Renal cortex interstitium (tissue), 11 donors: ENCODE data around the gene SSPN. TPM values are rescaled to one million over a fixed set of nuclear protein-coding genes. Genes with fewer than 3 reads are reported as not detected.
"Not testable (repeated sequence)": the region's sequence is repeated elsewhere in the genome, so short reads cannot be mapped to it uniquely, and the experiment has no call there.

Experiments used
- DNase-seq, 11 donors: peaks; one replicate each; pipeline ENCODE4 v3.0.0-alpha.2; 2013; ENCODE audit warnings: low read depth in 9 of 11, low spot score in 4 of 11; ENCODE audit errors: extremely low read depth in 1 of 11
- polyA plus RNA-seq, 3 donors: library from polyadenylated mRNA; unstranded; fragments of 120-200 nt; gene quantifications; one replicate each; pipeline ENCODE4 v1.2.1, GENCODE V29; 2013; ENCODE audit not compliant: insufficient read length in 3 of 3

SSPN gene
- polyA plus RNA-seq, 3 donors = 14.2 to 17.7 (median 14.3) TPM

DNA sequence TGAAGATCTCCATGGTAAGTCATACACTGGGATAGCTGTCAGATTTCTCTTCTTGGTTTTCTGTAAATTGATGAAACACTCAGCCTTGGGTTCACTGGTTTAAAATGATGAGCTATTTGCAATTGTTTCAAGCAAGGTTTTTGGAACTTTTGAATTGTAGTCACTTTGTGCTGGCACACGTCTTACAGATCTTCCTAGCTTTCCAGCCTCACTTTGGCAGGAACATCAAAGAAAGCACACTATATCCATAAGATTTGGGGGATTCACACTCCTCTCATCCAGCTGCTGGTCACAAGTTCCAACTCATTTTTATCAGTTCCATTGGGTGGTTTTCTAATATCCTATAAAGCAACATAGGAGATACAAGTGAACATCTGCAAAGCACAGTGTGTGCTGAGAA is 16.0 kb downstream of the SSPN start:
- DNase-seq = no peak

DNA sequence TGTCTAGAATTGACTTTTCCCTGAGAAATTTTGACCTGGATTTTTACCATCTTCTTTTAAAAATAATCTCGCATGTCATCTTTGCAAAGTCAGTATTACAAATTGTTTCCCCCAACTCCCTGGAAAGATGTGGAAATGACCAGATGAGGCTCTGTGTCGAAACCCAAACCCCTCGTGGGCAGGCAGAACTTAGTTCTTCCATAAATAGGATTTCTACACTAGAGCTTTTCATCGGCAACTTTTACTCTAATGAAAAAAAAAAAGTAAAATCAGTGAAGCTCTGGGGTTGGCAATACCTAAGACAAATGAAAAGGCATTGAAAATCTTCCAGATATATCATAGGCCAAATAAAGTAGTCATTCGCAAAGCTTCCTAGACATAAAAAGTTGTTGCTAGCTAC is 17.0 kb downstream of the SSPN start:
- no peak for DNase-seq

DNA sequence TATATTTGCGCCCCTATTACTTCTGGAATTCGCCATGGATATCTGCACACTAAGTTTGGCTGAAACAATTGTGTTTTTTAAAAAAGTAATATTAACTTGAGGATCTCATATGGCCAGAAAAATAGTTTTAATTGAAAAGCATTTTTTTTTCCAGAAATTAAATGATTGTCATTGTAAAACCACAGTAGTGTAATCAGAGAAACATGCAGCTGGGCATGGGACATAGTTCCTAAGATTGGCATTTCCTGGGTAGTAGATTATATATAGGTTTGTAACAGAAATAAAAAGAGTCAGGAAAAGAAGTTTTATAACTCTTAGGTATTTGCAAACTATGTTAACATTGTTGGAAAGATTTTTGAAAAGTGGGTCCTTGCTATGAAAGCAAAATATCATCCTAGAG is 17.6 kb downstream of the SSPN start:
- DNase-seq = no peak

DNA sequence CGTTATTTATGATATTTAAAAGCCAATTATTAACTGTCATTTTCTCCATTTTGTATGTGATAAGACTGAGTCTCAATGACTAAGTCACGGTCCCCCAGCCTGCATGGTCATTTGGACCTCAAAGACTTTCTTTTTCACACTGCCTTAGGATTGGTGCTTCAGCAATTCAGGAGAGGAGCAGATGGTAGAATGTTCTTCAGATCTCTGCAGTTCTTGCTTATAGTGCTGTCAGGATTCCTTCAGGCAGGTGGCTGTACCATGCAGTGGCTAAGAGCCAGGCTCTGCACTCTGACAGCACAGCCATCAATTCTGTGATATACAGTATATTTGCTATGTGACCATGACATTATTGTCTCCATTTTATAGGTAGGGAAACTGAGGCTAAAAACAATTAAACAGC is 18.7 kb downstream of the SSPN start:
- DNase-seq = no peak

DNA sequence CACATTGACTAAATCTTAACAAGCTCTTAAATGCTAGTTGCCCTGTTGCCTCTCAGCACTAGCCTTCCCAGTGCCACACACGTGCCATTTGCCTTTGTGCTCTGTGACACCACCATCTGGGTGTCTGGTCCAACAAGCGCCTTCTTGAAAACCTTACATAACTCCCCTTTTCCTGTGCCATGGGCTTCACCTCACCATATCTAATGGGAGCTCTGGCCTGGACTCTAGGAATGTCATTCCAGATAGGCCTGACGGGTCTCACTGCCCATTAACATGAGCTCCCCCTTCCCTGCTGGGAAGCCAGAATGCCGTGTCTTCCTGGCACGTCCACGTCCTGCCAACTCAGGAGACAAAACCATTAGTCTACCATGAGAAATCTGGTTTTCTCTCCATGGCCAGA is 24.4 kb downstream of the SSPN start:
- DNase-seq = no peak

DNA sequence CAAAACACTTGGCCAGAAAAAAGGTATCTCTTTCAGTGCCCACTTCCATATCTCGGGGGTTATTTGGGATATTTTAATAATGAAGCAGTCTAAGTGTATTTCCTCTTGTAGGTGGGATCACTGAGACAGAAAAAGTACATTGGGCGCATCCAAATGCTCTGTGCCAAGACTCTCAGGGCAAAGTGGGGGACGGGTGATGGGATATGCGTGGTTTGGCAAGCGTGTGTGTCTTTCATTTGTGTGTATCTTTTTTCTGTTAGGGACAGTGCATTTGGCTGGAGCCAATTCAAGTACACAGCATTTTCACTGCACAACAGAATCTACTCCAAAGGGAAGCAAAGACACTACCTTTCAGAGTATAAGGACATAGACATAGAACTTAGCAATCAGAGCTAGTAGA is 29.3 kb downstream of the SSPN start:
- DNase-seq = no peak

DNA sequence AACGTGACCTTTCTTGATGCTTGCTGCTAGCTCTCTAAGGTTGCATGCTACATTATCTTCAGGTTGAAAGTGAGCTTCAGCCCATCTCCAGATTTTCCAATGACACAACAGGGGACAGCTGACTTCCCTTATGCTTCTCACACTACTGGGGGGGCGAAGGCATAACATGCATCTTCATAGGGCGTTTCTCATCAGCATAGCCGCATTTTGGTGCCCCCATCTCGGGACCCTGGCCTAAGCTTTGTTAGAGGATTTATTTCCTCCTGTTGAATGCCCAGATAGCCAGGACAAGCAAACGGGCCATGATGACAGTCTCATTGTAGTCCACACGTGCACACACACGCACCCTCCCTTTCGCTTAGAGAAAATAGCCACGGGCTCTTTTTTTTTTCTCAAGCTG is 30.7 kb downstream of the SSPN start:
- no peak for DNase-seq

DNA sequence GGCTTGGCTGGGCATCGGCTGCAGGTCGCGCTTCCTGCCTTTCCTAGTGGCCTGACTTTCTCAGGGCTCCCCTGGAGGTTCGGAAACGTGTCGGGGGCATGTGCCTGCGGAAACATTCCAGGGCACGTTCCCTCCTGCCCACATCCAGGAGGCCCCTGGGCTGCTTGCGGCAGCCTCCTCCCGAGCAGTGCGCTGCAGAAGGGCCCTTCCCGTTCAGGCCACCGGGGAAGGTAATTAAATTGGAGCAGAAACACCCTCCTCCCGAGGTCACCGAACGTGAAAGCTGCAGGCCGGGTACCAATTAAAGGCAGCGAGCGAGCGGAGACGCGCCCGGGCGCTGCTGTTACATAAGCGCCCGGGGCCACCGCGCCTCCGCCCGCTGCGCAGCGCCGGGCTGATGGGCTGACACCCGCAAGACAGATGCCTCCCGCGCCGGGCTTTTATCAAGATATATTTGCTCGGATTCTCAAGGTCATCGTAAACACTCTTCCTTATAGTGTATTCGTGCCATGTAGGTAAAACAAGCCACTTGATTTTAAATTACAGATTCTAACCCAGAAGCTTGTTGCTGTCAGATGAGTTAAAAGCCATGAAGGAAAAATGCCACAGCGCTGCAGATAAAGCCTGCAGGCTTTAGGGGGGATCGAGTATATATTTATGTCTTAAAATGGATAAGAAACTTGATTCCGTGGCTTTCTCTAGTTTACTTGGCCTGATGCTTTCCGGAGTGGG is 31.4 kb downstream of the SSPN start:
- DNase-seq = peak in 5 of 11 donors; percentile 13 to 49 (median 37)

DNA sequence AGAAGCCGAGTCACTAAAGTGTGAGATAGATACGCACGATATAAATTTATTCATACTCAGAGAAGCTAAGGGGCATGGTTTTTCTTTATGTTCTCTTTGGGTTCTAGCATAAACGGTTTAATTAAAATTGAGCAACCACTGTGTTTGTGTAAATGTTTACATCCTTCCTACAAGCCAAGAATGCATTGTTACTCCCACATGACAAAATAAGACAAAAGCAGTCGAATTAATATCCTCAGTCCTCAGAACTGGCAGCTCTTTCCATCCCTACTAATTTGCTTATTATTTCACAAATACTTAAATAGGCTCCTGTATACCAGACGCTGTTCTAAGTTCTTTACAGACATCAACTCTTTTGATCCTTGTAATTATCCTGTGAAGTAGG is 32.0 kb downstream of the SSPN start:
- DNase-seq = no peak

DNA sequence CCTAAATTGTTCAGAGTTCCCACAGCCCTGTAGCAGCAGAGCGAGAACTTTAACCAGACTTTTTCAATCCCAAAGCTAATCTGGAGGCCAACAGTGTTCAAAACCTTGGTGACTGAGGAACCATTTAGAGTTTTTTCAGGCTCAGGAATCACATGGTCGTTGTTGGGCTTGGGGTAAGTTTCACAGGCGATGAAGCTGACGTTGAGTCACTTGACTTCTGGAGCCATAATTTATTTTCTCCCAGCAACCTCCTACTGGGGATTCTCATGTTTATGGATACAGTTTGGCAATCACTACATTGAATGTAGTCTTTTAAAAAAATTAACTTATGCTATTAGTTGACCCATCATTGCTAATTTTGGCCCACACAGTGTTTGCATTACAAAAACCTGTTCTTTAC is 34.5 kb downstream of the SSPN start:
- DNase-seq = no peak

DNA sequence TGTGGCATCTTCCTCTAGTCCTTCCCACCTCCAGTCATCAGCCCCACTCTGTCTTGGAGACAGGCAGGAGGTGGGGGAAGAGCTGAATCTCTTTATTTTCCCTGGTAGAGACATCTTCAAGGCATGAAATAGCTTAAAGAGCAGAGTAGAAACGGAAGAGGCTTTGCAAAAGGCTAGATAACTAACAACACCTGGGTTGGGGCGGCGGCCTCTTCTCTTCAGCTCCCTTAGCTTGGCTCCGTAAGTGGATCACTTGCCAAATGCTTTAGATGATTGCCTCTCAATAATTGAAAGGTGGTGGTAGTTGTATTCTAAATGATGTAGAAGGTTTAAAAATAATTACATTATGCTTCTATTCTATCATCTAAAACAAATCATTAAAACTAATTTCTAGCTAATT is 36.1 kb downstream of the SSPN start:
- DNase-seq = no peak

DNA sequence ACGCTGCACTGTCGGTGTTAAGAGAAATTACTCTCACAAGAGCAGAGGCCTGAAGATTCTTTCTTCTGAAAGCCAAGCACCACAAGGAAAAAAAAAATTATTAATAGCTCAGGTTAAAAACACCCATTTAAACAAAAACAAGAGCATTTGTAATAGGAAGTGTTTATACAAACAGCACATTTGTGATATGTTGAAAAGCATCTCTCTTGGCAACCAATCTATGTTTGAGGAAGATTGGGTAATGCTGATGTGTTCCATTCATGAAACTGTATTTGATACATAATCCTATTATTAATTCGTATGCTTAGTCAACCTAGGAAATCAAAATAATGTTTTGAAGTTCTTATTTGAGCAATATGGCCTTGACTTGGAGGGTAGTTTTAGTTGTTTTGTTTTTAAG is 36.5 kb downstream of the SSPN start:
- DNase-seq = no peak

DNA sequence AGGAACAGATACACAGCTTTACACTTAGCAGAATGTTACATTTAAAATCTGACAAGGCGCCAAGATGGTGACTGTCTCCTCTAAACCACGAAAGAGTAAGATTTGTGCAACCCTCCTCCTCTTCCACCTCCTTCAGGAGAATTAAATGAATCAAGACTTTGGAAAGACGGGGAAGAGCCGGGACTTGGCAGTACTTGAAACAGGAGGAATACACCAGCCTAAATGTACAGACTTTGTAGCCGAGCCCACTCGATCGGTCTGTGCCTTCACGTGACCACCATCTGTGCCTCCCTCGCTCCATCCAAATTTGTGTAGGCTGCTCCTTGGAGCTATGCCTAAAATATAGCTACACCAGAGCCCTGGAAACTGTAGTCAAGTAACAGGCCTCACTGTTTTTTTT is 38.3 kb downstream of the SSPN start:
- no peak for DNase-seq

DNA sequence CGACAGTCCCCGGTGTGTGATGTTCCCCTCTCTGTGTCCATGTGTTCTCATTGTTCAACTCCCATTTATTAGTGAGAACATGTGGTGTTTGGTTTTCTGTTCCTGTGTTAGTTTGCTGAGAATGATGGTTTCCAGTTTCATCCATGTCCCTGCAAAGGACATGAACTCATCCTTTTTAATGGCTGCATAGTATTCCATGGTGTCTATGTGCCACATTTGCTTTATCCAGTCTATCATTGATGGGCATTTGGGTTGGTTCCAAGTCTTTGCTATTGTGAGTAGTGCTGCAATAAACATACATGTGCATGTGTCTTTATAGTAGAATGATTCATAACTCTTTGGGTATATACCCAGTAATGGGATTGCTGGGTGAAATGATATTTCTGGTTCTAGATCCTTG is 40.1 kb downstream of the SSPN start:
- not testable (repeated sequence) for DNase-seq

DNA sequence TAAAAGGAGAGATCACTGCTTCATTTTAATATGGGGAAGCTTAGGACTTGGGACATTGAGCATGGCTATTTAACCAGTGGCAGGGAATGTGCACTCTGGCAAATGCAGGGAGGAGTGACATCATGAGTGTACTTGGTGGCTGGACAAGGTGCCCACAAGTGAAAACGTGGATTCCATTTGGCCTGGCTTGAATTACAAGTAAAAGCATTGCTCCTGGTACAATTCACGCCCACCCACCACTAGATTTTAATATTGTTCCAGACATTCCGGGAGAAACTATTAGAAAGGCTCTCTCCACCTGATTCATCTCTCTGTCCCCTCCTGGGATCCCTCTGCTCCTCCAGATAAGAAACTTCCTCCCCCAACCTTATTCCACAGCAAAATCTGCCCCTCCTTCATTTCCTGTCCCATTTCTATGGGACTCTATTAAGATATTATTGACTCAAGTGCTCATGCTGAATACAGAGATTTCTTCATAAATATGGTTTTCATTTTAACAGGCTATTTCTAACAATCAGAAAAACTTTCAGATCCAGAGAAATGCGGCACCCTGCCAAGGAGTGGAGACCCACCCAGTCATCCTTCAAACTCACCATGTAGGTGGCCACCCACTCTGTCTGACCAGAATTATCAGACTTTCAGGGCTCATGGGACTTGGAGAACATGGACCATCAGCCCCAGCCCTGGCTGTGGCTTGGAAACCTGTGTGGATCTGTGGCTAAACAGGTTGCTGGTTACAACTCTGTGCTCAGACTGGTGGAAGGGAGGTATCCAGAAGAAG is 43.2 kb downstream of the SSPN start:
- DNase-seq = no peak

DNA sequence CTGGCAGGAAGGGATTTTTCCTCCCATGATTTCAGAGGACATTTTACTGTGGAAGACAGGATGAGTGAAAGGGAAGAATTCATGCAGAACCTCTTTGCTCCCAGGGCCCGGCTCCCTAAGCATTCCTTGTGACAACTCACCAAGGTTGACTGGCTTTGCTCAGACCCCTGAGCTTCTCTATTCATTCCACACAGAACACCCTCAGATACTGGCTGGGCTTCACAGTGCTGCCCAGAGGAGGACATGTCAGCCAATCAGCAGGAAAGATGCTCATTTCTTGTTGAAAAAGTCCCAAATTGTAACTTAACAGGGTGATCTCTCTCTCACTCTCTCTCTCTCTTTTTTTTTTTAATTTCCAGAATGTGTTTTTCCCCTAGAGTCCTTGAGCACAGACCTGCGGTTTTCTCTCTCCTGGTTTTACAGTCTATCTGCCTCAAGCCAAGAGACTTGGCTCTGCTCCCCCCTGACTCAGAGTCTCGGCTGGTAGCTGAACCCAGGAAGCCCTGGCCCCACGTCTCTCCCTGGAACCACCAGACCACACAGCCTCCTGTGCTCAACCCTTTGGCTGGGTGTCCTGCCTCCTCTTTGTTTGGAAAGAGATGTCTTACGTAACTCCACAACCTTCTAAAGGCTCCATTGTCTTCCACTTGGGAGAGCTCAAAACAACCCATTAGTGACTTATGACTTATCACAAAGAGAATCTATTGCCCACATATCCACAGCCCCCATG is 43.9 kb downstream of the SSPN start:
- peak in 1 of 11 donors; percentile 15 for DNase-seq

DNA sequence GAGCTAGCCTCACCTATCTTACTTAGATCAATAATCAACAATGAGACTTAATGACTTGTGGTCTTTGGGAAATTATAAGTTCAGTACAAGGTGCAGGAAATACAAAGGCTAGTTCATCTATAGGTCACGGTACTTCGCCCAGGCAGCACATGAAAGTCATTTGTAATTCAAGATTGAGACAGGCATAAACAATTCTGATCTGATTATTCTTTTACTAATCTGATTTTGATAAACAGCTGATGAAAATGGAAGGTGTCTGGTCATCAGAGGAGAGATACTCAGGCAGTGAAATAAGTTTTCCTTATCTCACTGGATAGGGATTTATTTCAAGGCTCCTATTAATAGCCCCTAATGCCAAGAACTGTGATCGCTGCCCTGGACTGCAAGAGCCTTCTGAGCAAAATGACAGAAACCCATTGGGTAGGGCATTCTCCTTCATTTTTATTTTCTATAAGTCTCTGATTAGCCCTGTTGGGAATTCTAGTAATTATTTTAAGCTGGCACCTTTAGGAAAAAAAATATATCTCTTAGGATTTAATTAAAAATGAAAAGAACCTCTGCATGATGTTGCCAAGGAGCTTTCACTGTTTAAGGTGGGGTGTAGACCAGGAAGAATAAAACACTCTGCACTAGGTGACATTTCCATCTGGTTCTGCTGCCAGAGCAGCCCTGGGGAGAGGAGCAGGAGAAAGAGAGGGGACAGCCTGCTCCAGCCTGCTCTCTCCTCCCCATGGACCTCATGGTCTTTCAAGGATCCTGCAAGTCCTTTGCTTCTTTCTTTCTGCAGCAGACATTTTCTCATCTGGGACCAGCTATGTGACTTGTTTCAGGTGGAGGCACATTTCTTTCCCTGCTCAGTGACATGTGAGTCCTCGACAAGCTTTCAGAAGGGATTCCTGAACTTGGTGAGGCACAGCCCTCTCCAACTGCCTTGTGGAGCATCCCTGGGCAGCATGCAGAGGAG is 44.8 kb downstream of the SSPN start:
- no peak for DNase-seq

DNA sequence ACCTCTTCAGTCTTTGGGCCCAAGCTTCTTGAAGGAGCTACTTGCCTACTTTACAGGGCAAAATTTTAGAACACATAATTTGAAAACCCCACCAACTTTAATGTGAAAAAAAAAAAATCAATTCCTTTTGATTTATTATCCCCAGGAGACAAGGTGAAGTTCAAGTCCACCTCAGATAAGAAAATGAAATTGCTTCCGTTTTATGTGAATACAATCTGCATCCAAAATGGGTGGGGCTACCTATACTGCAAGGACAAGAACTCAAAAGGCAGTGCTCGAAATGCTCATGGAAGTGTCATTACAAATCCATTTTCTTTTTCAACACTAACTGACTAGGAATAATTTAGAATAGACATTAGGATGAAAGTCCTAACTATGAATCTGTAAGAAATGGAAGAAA is 45.7 kb downstream of the SSPN start:
- DNase-seq = no peak

DNA sequence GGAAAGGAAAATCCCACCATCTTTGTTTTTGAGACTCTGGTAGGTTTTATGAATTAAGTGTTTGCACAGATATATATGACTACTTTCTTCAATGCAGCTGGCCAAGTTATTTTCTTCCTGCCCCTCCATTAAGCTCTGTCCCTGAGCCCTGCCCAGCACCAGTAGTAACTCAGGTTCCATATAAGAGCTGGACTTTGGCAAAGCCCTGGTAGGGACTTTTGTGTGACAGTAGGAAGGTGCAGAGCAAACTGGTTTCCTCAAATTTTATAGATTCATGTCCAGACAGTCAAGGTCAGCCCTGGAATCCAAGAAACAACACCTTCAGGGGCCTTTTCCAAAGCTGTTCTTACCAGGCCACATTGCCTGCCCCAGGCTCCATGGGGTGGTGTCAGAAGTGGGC is 47.3 kb downstream of the SSPN start:
- DNase-seq = no peak
